ENCODE data around the gene ADGRB3. TPM values are rescaled to one million over a fixed set of nuclear protein-coding genes. Genes with fewer than 3 reads are reported as not detected.

Gene ADGRB3
- total and polyA plus RNA-seq, 2 donors (not counting 3 experiments of a cell fraction or from before 2014, with no cell fraction given) = not detected

DNA sequence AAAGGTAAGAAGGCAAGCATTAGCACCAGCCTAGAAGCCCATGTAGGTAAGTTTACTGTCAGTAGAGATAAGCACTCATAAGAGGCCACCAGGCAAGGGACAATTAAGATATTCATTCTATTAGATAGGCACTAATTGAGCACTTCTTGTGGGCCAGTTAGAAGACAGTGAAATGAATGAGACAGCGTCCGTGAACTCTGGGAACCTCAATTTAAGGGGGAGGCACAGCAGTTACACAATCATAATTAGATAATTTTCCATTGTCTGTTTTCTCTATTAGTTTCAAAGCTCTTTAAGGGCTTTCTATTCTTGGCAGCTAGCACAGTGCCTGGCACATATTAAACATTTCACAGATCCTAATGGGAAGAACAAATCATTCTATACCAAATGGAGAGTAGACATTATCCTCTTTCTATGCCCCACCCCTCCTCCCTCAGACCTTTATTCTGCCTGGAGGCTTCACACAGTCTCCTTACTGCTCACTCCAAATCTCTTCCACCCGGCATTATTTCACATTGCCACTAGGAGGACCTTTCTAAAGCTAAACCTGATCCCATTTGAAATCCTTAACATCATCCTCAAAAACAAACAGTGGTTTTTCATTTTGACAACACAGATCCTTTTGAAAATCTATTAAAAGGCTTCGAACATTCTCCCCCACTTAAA is 529.6 kb downstream of the ADGRB3 start:
- Histone ChIP-seq H3K79me2 (ENCODE audit: control insufficient read depth, insufficient read depth, low read length) (no peaks in the 10 kb centered on the region), H3K36me3 (ENCODE audit: control insufficient read depth in 2 of 2, extremely low read depth in 1 of 2, insufficient read depth in 2 of 2, low read length in 2 of 2) (no peaks in the 10 kb centered on the region), H3K27me3 (ENCODE audit: control insufficient read depth in 2 of 2, insufficient read depth in 2 of 2, low read length in 2 of 2) (no peaks in the 10 kb centered on the region), H2AFZ (ENCODE audit: low read depth, low read length) (no peak overlapping the region), H3K4me1 (ENCODE audit: control insufficient read depth, extremely low read depth, insufficient read depth, low read length) (no peaks in the 10 kb centered on the region), H3K9me3 (replicated peaks; ENCODE audit: control insufficient read depth, insufficient read depth, low read length) (no peaks in the 10 kb centered on the region), H3K4me2 (ENCODE audit: insufficient read depth, low read length) (no peak overlapping the region), H3K27ac (ENCODE audit: insufficient read depth, low read depth, low read length) (no peak overlapping the region), H3K9me1 (replicated peaks; ENCODE audit: control insufficient read depth, extremely low read depth, insufficient read depth, low read length) (no peaks in the 10 kb centered on the region), H3K9ac (replicated peaks; ENCODE audit: extremely low read depth, insufficient read depth, low read length) (no peak overlapping the region), H4K20me1 (replicated peaks; ENCODE audit: control insufficient read depth, extremely low read depth, insufficient read depth, low read length) (no peaks in the 10 kb centered on the region), H3K4me3 (replicated peaks in 1 of 3; ENCODE audit: insufficient read depth in 1 of 3, low read depth in 1 of 3, low read length in 3 of 3) (no peak overlapping the region)
- intact Hi-C loops (cut with micrococcal nuclease) (no loop called here), dilution Hi-C loops (cut with MboI; ENCODE audit: extremely low pct_ligation_motif_present, low sequenced_read_pairs) (no loop called here)
- FAIRE-seq (no peak), DNase-seq (ENCODE audit: low read depth, low spot score) (no peak)
- ChIA-PET POLR2A (no interaction called here), CTCF (no interaction called here)
- TF ChIP-seq CTCF (IDR thresholded peaks at IDR 0.05; ENCODE audit: extremely low read depth in 1 of 2, insufficient read depth in 1 of 2, low read depth in 1 of 2, low read length in 2 of 2) = no peak
- TF ChIP-seq, protein P1, sequence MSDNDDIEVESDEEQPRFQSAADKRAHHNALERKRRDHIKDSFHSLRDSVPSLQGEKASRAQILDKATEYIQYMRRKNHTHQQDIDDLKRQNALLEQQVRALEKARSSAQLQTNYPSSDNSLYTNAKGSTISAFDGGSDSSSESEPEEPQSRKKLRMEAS (IDR thresholded peaks at IDR 0.05; ENCODE audit: insufficient read depth, insufficient read length) = no peak
- TF ChIP-seq EZH2 (IDR thresholded peaks at IDR 0.05; ENCODE audit: borderline replicate concordance, low read depth, low read length, severe bottlenecking) = no peak
- TF ChIP-seq GATA2 (IDR thresholded peaks at IDR 0.05; ENCODE audit: insufficient read depth, insufficient read length, low read depth, low read length) = no peak
- no peak for TF ChIP-seq POLR2AphosphoS5 (IDR thresholded peaks at IDR 0.05; ENCODE audit: insufficient read depth, low read depth, low read length)
- no peak for TF ChIP-seq JUN (IDR thresholded peaks at IDR 0.05; ENCODE audit: borderline replicate concordance, insufficient read depth, insufficient read length, low read depth)
- TF ChIP-seq FOS (IDR thresholded peaks at IDR 0.05; ENCODE audit: borderline replicate concordance, insufficient read depth, low read length) = no peak
- TF ChIP-seq MYC (IDR thresholded peaks at IDR 0.05; ENCODE audit: low read depth, low read length) = no peak
- TF ChIP-seq POLR2A (IDR thresholded peaks at IDR 0.05; ENCODE audit: low read depth, low read length) = no peak
- no TSS peak for BruUV-seq (replicated peaks)
